ENCODE measurements around the gene KLHL40.

DNA sequence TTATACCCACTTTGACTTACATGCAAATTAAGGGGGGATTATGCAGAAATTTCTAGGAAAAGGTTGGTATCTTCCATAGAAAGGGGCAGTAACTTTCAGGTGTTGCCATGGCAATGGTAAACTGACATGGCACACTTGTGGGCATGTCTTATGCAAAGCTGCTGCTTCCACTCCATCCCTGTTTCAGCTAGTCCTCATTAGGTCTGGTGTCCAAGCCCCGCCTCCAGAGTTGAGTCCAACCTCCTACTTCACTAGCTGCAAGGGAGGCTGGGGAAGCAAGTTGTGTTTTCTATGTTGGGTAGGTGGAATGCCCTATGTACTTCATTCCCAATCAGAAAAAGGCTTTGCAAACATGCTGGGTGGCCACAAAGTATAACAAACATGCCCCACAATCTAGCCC lies 14.7 kb upstream of the KLHL40 start:
- TF ChIP-seq POLR2A (IDR thresholded peaks at IDR 0.05; ENCODE audit: low read length) (no peak), GATA1 (IDR thresholded peaks at IDR 0.05; ENCODE audit: low read depth, low read length) (no peak)

All from erythroblast (primary cell).